ENCODE data around the gene COL18A1.

Gene COL18A1

DNA sequence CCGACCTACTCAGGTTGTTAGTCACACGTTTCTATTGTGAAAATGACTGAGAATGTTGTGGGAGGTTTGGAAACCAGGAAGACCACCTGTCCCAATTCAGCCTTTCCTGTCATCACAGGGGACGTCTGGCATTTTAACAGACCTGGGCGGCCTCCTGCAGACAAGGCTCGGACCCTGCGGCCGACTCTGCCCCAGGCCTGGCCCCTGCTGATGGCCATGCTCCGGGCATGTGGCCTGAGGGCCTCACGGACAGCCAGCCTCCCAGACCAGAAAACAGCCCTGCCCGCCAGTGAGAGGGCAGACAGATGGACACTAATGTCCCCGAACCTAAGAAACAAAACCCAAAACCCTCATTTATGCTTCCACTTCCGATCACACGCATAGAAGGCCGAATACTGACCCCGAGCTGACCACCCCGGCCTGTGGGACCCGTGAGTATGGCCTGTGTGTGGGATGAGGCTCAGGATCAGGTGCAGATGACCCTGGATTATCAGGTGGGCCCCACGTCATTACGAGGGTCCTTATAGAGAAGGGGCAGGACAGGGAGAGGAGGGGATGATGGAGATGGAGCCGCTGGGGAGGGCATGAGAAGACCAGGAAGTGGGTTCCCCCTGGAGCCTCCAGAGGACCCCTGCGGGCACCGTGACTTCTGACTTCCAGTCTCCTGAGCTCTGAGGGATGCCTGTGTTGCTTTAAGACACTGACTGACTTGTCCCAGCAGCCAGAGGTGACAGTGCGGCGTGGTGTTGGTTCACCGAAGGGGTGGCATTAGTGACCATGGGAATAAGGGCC is 9.6 kb downstream of the COL18A1 start:
- no peak for DNase-seq (ENCODE audit: low read depth)

DNA sequence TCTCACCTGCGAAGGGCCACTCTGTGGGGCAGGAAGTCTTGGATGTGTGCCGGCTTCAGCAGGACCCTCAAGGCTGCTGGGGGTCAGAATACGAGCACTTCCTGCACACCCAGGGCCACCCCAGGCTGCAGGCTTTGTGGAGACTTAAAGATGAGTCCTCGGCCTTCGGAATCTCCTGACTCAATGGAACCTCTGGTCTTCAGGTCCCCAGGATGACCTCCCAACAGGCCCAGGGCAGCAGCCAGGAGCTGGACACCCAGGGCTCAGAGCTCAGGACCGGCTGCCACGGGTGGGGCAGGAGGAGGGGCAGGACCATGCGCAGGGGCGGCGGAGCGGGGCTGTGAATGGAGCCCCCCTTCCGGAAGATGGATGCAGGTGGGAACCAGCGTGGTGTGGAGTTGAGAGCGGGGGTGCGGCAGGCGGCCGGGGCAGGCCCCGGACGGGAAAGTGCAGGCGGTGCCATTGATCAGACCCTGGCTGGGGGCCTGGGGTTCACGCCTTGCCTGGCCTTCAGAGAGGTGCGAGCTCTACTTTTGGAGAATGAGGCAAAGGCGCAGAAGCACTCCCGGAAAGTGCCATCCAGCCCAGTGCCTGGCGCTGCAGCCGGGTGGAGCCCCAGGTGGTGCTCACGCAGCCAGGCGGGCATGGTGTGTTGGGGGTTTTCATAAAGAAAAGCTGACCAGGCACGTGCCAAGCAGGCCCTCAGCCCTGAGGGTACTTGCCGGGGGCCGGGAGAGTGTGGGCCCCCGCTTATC is 10.4 kb downstream of the COL18A1 start:
- DNase-seq (ENCODE audit: low read depth) = no peak

DNA sequence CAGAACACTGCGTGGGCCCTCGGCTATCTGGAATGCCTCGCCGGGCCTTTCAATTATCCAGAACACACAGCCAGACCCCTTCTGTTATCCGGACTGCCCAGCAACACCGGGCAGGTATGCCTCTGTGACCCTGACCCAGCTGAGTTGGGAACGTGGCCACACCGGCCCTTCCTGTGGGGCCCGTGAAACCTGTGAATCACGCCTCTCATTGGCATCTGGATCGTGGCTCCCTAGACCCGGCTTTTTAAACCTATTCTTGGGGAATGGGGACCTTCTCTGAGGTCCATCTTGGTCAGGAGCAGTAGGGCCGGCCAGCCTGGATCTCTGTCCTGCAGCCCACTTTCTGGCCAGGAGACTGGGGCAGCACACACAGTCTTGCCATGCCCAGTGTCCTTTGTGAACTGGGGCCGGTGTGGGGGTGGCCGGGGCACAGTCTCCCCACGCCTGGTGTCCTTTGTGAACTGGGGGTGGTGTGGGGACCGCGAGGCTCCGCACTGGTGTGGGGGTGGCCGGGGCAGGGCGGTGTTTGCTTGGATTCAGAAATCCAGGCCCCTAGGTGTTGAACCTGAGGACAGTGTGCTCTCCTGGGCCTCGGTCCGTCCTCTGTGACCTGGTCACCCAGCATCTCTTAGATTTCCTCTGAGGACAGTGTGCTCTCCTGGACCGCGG is 11.1 kb downstream of the COL18A1 start:
- DNase-seq (ENCODE audit: low read depth) = no peak

DNA sequence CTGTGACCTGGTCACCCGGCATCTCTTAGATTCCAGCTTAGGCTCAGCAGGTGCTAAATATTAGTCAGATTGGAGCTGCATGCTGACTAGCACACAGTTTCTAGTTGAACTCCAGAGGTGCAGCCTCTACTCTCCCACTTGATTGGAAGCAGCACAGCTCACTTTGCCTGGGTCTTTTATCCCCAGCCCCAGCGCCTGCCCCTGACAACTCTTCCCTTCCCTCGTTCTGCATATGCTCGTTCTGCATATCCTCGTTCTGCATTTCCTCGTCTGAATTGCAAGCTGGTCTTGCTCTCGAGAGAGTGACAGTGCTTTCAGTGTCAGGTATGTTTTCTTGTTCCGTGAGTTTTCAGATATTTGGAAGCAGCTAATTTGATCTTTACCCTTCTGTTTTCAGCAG is 11.7 kb downstream of the COL18A1 start:
- no peak for DNase-seq (ENCODE audit: low read depth)

DNA sequence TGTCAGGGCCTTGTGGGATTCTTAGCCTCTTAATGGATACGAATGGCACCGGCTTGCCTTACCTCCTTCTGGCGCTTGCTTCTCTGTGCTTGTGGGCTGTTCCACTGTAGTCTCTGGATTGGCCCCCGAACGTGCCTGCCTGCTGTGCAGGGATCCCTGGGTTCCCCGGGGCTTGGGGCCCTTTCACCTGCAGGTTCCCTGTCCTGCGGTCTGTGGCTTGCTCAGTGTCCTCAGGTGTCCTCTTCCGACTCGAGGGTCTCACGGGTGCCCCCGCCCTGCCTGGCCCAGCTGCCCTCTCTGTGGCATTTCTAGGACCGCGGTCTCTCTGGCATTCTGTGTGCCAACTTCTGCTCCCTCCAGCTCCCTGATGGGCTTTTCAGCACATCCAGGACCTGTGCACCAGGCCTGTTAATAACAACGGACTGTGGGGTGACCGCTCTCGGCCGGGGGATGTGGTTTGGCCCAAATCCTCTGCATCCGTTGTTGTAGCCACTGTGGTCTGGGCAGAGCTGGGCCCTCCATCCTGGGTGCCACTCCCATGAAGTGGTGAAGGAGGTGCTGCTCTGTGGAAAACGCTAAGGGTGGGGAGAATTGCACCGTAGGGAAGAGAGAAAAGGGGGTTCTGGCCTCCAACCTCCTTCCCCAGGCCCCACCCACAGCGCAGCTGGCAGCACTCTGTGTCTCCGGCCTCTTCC is 12.4 kb downstream of the COL18A1 start:
- DNase-seq (ENCODE audit: low read depth) = no peak

DNA sequence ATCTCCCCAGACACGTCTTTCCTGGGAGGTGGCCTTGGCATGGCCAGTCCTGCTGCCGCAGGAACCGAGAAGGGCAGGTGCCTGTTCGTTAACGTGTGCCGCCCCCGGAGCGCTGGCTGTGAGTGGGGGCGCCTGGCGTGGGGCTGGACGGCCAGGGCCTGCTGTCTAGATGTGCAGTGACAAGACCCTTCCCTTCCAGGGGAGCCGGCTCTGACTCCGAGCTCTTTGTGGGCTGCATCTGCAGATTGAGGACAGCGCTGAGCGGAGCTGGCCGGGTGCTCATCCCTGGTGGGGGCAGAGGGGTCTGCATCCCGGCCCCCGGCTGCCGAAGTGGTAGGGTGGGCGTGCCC is 13.0 kb downstream of the COL18A1 start:
- no peak for DNase-seq (ENCODE audit: low read depth)

DNA sequence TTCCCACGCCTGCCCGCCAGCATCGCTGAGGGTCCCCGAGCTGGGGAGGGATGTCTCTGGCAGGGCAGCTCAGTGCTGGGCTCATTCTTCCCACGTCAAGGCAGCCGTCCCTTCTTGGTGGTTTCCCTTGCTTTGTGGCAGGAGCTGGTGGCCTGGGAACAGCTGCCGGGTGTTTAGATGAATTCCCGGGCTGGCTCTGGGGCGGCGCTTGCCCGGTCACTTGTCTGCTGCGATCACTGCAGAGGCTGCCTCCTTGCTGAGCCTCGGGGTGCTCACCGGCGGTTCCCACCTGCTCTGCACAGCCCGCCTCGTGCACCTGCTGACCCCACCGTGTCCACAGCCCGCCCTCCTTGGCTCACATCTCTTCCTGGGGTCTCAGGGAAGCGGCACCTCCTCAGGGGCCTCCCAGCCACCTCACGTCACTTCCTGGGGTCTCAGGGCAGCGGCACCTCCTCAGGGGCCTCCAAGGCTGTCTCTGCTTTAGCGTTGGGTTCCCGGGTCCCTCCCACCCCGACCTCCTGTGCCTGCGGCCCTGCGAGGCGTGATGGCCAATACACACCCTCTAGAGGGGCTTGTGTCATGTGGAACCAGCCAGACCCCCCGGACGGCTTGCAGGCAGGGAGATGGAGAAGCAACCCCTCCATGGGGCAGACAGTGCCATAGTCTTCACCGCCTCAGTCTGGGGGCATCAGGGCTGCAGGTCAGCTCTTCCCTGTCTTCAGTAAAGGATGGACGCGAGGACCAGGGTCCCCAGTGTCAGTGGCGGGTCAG is 13.5 kb downstream of the COL18A1 start:
- DNase-seq (ENCODE audit: low read depth) = no peak

DNA sequence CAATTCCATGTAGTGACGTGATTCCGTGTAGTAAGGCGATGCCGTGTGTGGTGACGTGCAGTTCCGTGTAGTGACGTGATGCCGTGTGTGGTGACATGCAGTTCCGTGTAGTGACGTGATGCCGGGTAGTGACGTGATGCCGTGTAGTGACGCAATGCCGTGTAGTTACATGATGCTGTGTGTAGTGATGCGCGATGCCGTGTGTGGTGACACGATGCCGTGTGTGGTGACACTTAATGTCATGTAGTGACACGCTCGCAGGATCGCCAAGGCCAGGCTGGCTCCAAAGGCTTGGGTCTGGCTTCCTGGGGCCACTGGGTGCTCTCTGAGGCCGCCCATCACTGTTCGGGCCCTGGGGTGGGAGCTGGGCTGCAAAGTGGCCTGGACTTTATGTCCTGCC is 14.2 kb downstream of the COL18A1 start:
- DNase-seq (ENCODE audit: low read depth) = no peak

DNA sequence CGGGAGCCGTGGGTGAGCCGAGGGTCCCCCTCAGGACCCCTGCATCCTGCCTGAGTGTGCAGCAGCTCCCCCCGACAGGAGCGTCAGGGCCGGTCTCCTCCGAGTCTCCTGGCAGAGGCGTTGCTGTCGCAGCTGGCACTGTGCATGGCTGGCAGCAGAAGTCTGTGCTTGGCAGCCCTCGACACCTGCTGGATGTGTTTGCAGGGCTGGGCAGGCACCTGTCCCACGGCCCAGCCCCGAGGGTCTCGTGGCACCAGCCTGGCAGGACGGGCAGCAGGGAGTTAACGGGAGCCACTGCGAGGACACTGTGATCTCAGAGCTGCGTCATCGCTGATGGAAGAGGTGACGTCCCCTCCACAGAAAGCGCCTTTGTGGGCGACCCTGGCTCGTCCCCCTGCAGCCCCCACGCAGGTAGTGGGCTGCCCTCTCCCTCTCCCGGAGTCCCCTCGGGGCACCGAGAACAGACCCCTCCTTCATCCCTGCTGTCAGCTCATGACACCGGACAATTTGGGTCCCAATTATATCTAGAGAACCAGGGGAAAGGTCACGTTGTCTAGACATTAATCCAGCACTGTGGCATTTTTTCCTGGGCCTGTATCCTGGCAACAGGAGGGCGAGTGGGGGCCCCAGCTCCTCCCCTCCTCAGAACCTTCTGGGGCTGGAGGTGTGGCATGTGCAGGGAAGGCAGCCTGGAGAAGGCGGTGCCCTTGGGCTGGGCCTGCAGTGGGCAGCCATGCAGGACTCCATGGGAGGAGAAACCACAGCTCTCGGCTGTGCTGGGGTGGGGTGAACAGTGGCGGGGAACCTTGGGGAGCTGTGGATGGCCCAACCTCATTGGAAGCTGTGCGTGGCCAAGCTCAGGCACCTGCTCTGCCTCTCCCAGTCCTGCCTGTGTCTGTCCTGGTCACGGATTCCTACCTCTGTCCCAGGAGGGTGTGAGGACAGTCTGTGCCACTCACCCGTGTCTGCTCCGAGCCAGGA is 15.4 kb downstream of the COL18A1 start:
- no peak for DNase-seq (ENCODE audit: low read depth)

DNA sequence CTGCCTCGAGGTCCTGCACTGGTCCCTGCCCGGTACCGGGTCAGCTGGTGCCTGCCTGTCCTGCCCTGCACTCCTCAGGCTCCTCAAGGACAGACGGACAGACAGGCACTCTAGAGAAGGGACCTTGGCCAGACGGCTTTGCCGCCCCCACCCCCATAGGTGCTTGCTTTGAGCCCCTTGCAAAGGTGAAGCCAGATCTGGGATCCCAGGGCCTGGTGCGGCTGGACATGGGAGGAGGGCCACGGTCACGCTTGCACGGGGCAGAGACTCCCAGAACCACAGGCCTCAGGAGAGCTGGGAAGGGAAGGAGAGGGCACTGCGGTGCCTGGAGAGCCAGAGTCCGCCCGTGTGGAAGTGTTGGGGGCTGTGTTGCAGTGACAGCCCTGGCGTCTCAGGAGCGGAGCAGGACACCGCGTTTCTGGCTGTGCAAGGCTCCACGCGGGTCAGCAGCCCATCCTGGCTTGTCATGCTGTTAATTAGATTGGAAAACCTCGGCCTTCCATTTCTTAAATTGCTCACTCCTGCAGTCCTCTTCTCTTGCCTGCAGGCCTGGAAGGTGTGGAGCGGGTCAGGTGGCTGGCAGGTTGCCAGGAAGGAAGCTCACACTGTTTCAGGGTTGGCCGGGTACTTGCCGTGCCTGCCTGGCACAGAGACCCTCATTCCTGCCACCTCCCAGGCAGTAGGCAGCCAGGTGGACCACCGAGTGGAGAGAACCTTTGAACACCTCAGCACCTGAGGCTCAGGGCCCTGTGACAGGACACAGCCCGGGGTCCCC is 16.3 kb downstream of the COL18A1 start:
- DNase-seq (ENCODE audit: low read depth) = no peak

DNA sequence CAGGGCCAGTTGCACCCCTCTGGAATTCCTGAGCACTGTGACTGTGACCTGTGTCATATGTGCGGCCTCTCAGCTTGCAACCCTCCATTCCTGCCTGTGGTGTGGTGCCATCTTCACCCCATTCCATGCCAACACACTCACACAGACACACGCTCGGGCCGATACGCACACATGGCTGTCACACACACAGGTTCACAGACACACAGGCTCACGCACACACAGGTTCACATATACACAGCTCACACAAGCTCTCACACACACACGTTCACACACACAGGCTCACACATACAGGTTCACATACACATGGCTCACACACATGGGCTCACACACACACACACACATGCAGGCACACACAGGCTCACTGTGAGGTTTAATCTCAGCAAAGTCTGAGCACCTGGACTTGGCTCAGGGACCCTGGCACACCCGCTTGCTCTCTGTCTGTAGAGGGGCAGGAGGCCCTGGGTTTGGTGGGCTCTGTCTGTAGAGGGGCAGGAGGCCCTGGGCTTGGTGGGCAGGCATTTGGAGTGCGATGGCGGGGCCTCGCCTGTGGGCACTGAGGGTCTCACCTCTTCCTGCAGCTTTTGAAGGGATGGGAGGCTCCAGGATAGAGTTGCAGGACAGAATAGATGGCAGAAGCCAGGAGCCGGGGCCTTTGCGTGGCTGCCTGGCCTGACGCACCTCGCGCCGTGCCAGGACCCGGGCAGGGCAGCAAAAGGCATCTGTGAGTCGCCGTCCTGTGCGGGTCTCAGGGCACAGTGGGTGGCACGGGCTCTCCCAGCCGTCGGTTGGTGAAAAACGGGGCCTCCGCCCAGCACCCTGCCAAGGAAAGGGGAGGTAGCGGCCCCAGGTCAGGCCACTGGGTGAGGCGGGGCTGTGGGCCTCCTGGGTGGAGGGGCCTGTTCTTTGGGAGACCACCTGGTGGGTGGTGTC is 17.1 kb downstream of the COL18A1 start:
- no peak for DNase-seq (ENCODE audit: low read depth)

DNA sequence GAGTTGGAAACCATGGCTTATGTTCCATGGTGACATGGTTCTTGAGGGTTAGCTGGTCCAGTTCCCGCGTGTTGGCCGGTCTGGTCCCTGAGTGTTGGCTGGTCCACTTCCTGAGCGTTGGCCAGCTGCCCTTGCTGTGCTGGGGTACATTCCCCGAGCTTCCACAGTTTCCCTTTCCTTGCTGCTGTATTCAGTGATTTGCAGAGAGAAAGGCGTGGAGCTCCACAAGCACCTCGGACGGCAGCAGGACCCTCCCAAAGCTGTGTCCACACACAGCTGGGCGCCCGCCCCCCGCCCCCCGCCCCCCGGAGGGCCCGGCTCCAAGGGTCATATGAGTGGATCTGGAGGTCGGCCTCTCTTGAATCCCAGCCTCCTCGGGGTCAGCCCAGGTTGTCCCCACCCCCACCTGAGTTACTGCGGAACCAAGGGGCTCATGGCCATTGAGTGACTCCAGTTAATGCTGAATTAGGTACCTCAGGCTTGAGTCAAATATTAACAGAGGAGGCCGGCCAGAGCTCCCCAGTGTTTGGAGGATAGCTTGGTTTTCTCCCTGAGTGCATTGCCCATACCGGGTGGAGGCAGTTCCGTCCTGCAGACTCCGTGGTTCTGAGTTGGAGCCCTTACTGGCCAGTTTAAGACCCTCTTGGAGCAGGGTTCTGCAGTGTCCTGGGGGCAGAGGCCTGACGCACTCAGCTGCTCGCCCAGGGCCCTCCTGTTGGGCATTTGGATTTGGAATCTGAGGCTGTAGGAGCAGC is 18.4 kb downstream of the COL18A1 start:
- DNase-seq (ENCODE audit: low read depth) = no peak

DNA sequence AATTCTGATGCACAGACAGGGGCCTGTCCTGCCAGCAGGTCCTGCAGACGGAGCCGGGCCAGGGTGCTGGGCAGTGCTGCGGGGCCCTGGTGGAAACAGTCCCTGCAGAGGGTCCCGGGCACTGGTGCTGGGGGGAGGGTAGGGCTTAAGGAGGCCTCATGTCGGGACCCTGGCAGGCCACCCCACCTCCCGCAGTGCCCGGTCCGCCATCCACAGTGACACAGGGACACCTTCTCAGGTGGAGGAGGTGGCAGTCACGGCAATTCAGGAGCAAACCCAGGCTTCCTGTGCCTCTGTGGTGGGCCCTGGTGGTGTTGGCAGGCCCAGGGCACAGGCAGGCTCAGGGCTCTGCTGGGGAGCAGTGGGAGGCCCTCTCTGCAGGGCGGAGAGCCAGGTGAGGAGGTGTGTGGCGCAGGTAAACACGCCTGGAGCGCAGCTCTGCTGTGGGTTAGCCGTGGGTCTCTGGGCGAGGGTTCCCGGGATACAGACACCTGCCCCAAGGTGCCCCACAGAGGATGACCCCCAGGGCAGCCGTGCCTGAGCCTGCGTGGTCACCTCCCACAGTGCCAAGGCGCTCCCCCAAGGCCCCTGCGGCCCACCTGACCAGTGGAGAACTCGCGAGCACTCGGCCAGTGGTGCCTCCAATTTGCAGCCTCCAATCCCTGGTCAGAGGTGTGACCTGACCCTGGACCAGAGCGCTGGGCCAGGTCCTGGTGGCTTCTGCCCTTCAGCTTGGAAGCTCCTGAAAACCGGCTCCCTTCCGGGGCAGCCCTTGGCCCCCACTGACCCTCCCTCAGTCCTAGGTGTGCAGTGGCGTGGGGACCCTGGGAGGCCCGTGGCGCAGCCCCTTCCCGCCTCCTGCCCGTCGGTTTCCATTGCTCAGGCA is 19.2 kb downstream of the COL18A1 start:
- no peak for DNase-seq (ENCODE audit: low read depth)

DNA sequence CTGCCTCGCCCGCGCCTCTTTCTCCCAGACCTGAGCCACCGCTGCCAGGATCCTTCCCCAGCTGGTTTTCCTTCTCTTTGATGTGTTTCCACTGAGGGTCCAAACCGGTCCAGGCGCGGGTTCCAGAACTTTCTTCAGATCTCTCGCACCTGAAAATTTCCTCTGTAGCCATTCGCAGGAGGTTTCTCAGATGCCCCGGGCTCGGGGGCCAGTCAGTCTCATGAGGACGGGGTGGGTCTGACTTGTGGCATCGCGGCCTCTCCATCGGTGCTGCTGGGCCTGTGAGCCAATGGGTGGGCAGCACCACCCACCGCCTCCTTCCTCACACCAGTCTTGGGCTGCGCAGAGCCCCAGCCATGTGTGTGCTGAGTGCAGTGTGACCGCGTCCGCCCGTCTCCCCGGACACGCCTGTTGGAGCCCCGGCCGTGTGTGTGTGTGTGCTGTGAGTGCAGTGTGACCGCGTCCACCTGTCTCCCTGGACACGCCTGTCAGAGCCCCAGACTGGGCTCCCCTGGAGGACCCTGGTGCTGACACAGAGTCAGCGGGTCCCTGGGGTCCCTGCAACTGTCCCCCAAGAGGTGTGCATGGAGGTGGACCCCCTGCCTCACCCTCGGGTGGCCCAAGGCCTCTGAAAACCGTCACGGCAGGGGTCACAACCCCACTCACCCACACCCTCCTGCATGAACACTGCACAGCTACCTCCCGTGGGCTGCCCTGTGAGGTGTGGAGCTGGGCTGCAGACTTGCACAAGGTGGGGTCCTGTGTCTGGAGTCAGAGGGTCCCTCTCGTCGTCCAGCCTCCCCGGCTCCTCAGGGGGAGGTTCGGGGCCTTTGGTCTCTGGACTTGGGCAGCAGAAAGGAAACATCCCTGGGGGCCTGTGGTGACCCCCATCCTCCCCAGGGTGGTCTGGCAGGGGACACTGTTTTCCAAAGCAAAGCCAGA is 20.2 kb downstream of the COL18A1 start:
- no peak for DNase-seq (ENCODE audit: low read depth)

Data from amniotic epithelial cell (primary cell).